DOHH2 (cell line): ENCODE data around the gene C19orf67.

Source experiments
- EZH2phosphoT487 ChIP-seq: fragments of 200-600 bp; sonication (generic); IDR thresholded peaks from 2 replicates; pipeline ENCODE4 v1.6.1; 2017; ENCODE audit warnings: borderline replicate concordance, mild to moderate bottlenecking, antibody characterized with exemption, low read length, moderate library complexity, mixed read lengths
- TF ChIP-seq, protein P1 (sequence below): fragments of 200-600 bp; sonication (generic); IDR thresholded peaks from one replicate; pipeline ENCODE4 v1.5.1; 2014; ENCODE audit warnings: antibody characterized with exemption, mild to moderate bottlenecking, low read depth, low read length; ENCODE audit not compliant: poor library complexity, severe bottlenecking

- TF ChIP-seq, protein P1, sequence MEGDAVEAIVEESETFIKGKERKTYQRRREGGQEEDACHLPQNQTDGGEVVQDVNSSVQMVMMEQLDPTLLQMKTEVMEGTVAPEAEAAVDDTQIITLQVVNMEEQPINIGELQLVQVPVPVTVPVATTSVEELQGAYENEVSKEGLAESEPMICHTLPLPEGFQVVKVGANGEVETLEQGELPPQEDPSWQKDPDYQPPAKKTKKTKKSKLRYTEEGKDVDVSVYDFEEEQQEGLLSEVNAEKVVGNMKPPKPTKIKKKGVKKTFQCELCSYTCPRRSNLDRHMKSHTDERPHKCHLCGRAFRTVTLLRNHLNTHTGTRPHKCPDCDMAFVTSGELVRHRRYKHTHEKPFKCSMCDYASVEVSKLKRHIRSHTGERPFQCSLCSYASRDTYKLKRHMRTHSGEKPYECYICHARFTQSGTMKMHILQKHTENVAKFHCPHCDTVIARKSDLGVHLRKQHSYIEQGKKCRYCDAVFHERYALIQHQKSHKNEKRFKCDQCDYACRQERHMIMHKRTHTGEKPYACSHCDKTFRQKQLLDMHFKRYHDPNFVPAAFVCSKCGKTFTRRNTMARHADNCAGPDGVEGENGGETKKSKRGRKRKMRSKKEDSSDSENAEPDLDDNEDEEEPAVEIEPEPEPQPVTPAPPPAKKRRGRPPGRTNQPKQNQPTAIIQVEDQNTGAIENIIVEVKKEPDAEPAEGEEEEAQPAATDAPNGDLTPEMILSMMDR, result no peak
- TF ChIP-seq EZH2phosphoT487, result no peak
These were observed 7.7 kb upstream of the C19orf67 start for GRCh38 chr19:14093117-14093823.
